HG02642 (cell line): ENCODE data around the gene CGB8.
"Not testable (repeated sequence)": the region's sequence is repeated elsewhere in the genome, so short reads cannot be mapped to it uniquely, and the experiment has no call there.

ENCODE experiments used
- ATAC-seq: cut with Tn5 transposase; IDR thresholded peaks from one replicate; pipeline ENCODE4 v1.9.1; 2021; ENCODE audit warnings: mild to moderate bottlenecking; ENCODE audit not compliant: unreplicated experiment, poor library complexity

Gene CGB8

DNA sequence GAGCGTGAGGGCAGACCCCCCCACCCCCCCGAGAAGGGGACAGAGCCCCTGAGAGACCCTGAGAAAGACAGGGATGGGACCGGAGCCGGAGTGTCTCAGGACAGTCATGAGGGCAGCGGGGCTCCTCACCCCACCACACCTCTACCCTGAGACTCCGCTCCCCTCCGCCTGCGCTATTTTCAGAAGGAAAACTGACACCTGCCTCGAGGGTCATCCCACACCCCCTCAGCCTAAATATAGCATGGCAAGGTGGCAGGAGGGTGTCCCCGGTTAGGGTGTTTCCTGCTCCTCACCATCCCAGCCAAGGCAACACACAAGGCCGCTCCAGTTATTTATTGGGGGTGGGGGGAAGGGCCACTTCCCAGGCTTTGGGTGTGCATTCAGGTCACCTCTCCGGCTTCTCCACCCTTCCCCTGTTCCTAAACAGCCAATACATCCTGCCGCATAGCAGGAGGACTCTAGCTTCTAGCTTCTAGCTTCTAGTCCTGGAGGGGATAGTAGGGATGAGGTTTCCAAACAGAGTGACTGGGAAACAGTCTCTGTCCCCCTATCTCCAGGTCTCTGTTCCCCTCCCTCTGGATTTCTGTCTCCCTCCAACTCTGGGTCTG, 17.1 kb upstream of the CGB8 start:
- ATAC-seq = no peak

DNA sequence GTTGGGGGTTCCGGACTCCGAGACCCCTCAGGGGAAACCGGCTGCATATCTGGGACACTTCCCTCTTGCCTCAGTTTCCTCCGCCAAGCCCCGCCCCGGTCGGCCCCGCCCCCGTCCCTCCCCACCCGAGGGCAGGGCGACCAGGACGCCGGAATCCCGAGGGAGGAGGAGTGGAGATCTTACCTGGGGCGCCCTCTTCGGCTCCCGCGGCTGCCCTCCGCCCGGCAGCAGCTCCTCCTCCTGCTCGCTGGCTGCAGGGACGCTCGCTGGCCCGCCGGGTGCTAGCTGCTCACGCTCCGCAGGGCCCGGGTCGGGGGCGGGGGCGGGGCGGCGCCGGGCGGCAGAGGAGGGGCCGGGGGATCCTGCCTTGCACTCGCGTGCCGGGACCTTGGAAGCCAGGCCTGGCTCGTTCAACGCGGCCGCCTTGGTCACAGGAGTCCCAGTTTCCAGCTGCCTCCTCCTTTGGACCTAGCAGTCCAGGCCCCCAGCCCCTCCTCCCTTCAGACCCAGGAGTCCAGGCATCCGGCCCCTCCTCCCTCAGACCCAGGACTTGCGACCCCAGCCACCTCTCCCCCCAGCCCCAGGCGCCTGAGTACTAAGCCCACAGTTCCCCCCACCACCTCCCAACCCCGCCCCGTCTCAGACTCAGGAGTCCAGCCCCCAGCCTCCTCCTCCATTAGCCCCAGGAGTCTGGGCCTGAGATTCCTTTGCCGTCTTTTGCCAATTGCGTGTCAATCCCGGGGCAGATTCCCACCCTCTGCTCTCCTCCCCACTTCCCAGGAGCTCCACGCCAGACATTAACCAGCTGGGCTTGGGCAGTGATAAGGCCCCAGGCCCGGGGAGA, 16.1 kb upstream of the CGB8 start, which contains the start of gene NTF4:
Gene NTF4 (minus strand): TSS at position 51 of the 844 bp plus-strand sequence. CDS start 2,821 bp downstream, outside the sequence.
- ATAC-seq = no peak

DNA sequence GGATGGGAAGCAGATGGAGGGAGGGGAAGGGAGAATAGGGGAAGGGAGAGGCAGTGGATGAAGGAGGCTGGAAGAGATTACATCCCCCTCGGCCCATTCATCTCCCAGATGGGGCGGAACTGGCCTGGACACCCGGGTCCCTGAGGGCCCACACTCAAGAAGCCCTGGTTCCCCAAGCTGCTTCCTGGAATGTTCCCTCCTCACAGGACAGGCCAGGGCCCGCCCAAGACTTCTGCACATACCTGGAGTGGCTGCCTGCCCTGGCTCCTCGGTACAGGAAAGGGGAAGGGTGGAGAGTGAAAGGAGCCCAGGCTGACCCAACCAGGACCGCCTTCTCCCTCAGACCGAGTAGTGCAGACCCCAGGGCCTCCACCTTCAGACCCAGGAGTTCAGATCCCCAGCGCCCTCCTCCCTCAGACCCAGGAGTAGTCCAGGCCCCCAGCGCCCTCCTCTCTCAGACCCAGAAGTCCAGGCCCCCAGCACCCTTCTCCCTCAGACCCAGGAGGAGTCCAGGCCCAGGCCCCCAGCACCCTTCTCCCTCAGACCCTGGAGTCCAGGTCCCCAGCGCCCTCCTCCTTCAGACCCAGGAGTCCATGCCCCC, 15.2 kb upstream of the CGB8 start:
- ATAC-seq = no peak

DNA sequence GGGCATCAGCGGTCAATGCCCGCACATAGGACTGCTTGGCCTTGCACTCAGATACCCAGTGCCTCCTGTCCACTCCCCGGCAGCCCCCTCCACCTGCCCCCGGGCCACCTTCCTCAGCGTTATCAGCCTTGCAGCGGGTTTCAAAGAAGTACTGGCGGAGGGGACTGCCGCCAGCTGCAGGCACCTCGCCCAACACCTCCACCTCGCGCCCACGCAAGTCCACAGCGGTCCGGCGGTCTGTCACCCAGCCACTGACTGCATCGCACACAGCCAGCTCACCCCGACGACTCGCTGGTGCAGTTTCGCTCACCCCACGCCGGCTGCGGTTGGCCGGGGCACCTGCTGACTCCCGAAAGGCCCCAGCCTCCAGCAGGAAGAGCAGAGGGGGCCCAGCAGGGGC, 12.5 kb upstream of the CGB8 start:
- no peak for ATAC-seq

DNA sequence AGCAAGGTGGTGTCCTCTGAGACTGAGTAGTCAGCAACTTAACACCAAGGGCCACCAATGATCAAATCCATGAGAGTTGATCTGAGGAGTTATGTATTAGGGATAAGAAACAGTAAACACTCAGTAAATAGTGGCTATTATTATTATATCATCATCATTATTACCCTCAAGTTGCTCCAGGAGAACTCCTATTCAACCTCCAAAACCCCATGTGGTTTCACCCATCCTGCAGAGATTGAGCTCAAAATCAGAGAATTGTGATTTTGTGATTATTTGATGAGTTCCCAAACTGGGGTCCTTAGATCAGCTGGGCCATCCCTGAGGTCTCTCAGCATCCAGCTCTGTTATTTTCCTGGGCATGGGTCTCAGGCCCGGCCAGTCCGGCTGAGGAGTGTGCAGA, 12.1 kb upstream of the CGB8 start:
- no peak for ATAC-seq

DNA sequence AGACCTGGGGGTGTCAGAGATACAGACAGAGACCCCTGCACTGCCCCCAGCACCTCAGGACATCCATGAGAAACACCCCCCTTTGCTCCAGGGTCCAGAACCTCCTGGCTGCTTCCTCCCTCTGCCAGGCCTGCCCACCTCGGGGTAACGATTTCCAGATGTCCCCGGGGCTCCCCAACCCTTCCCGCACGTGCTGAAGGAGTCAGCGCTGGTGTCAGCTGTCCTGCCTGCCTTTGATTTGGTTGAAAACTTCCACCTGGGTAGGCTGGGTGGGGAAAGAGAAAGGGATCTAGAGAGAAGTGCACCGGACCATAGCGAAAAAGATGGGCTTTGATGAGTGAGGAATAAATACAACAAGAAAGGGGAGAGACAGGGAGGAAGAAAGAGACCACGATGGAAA, 10.1 kb upstream of the CGB8 start:
- ATAC-seq = no peak

DNA sequence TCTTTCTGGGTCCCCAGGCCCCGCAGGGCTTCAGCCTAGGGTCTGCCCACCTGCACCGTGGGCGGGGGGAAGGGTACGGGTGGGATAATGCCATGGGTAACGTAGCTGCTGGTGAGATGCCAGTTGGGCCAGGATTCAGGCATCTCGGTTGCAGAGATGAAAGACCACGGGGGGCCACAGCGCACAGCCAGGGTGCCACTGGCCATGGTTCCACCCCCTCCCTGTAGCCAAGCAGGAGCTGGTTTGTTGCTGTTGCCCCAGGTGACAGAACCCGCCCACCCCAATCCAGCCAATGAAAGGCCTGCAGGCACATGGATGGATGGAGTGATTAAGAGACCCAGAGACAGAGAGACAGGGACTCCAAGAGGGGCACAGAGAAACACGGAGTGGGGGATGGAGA, 9.7 kb upstream of the CGB8 start:
- ATAC-seq = no peak

DNA sequence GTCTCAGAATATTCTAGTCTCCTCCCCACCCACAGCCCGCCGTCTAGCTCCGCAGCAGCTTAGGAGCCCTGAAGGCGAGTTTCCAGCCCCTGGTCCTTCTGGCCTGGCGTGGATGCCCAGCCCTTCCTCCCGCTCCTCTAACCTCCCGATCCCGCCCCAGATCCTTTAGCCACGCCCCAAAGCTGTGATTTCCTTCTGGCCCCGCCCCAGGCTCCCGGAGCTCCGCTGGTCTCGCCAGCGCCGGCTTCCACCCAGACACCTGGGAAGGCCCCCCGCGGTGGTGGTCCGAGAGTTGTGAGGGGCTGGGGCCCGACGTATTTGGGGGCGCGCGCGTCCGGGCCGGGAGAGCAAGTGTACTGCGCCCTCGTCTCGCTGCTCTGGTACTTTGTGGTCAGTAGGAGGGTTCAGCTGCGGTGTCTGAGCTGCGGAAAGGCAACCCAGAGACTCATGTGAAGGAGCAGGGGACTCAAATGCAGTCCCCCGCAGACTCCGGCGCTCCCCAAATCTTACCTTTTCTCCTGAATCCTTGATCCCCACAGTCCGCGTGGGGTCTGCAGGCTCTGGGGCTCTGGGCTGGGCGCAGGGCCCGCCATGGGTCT, 8.8 kb upstream of the CGB8 start, which contains the start of gene CGB7:
Gene CGB7 (minus strand): TSS at position 114 of the 599 bp plus-strand sequence. CDS start 2,374 bp downstream, outside the sequence.
- ATAC-seq = no peak

DNA sequence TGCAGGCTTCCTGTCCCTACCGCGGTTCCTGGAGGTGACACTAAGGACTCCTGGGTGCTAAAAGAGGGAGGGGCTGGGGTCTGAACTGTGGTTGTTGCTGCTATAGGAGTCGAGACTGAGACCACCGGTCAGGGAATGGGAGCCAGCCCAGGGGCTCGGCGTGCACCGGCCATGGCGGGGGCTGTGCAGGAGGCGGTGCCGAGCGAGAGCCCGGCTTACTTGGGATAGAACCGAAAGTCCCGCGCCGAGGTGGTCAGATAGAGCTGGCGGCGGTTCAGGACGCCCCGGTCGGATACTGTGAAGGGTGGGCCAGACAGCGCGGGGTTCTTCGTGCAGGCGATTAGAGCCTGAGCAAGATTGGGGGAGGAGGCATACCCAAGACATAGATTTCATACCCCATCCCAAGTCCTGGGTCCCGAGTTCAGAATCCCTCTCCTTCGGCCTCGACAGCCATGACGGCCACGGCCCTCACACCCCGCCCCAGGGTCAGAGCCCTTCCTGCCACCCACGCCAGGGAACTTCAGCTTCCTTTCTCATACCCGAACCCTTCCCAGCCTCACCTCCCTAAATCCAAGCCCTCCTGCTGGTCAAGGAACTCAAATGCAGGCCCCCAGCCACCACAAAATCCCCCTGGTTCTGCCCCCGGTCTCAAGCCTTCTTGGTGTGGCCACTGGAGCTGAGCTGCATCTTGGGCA, 8.1 kb upstream of the CGB8 start:
- ATAC-seq = not testable (repeated sequence)

DNA sequence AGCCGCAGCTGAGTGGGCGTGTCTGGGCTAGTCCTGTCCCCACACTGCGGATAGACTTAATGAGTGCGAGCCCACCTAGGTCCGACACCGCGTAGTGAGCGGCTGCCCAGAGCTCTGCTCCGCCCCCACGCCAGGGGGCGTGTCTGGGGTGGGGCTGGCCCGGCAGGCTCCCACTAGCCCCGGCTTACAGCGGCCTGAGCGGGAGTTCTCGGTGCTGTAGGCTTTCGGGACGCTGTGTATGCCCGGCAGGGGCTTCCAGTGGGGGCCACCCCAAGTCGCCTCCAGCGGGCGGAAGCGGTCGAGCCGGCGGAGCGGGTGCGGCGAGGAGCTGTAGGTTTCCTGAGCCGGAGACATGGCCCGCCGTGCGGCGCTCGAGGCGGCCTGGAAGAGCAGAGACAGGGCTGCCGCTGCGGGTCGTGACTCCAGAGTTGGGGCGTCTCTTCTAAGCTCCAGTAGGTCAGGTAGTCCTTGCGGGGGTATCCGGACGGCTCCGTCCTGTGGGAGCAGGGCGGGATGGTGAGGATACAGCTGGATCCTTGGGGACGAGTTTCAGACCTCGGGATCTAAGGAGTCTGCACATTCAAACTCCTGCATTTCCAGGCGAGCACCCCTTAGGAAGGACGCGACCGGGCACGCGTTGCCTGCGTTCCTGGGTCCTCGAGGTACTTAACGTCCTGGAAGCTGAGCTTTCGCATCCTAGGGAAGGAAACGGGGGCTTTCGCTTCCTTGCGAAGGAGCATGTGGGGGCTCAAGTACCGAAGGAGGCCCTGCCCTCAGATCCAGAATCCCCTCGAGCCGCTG, 7.4 kb upstream of the CGB8 start:
- ATAC-seq = peak; percentile 68

DNA sequence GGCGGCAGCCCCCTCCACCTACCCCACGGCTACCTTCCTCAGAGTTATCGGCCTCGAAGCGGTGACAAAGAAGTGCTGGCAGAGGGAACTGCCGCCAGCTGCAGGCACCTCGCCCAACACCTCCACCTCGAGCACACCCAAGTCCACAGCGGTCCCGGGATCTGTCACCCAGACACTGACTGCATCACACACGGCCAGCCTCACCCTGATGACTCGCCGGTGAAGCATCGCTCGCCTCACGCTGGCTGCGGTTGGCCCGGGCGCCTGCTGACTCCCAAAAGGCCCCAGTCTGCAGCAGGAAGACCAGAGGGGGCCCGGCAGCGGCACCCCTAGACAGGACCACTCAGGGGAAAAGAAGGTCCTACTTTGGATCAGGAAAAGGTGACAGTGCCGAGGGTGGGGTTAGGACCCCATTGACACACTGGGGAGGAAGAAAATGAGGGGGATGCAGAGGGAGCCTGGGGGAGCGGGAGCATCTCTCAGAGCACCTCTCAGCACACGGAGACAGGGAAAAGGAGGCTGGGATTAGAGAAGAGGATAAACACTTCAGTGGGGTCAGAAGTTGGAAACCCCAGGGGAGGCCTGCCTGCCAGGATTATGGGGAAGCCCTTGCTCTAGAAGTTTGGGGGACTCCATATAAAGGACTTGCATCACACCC, 1.6 kb upstream of the CGB8 start:
- not testable (repeated sequence) for ATAC-seq

DNA sequence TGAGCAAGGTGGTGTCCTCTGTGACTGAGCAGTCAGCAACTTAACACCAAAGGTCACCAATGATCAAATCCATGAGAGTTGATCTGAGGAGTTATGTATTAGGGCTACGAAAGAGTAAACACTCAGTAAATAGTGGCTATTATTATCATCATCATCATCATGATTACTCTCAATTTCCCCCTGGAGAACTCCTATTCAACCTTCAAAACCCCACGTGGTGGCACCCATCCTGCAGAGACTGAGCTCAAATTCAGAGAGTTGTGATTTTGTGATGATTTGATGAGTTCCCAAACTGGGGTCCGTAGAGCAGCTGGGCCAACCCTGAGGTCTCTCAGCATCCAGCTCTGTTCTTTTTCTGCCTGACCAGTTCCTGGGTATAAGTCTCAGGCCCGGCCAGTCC, 923 bp upstream of the CGB8 start:
- not testable (repeated sequence) for ATAC-seq

DNA sequence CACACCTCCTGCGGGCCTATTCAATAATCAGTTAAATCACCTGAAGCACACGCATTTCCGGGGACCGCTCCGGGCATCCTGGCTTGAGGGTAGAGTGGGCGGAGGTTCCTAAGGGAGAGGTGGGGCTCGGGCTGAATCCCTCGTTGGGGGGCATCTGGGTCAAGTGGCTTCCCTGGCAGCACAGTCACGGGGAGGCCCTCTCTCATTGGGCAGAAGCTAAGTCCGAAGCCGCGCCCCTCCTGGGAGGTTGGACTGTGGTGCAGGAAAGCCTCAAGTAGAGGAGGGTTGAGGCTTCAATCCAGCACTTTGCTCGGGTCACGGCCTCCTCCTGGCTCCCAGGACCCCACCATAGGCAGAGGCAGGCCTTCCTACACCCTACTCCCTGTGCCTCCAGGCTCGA, 5.4 kb downstream of the CGB8 start, which contains the start of gene CGB5:
Gene CGB5 (plus strand): TSS at position 301 of the 400 bp plus-strand sequence. CDS start 362 bp downstream, outside the sequence.
- not testable (repeated sequence) for ATAC-seq

DNA sequence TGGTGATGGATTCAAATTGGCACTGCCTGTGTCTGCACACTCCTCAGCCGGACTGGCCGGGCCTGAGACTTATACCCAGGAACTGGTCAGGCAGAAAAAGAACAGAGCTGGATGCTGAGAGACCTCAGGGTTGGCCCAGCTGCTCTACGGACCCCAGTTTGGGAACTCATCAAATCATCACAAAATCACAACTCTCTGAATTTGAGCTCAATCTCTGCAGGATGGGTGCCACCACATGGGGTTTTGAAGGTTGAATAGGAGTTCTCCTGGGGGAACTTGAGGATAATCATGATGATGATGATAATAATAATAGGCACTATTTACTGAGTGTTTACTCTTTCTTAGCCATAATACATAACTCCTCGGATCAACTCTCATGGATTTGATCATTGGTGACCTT, 6.2 kb downstream of the CGB8 start:
- ATAC-seq = not testable (repeated sequence)

DNA sequence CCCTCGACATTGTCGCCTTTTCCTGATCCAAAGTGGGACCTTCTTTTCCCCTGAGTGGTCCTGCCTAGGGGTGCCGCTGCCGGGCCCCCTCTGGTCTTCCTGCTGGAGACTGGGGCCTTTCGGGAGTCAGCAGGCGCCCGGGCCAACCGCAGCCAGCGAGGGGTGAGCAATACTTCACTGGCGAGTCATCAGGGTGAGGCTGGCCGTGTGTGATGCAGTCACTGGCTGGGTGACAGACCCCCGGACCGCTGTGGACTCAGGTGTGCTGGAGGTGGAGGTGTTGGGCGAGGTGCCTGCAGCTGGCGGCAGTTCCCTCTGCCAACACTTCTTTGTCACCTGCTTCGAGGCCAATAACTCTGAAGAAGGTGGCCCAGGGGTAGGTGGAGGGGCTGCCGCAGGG, 6.7 kb downstream of the CGB8 start:
- ATAC-seq = no peak

DNA sequence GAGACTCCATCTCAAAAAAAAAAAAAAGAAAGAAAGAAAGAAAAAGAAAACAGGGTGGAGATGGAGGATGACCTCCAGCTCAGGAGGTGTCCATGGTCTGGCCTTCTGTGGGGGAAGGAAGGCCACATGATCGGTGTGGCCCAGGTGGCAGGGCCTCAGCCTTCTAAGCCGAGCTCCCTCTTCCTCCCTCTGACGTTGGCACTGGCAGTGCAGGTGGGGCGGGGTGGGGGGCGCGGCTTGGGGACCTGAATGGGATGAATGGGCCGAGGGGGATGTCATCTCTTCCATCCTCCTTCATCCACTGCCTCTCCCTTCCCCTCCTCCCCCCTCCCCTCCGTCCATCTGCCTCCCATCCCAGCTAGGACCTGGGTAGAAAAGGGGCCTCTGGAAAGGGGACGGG, 9.2 kb downstream of the CGB8 start:
- not testable (repeated sequence) for ATAC-seq

DNA sequence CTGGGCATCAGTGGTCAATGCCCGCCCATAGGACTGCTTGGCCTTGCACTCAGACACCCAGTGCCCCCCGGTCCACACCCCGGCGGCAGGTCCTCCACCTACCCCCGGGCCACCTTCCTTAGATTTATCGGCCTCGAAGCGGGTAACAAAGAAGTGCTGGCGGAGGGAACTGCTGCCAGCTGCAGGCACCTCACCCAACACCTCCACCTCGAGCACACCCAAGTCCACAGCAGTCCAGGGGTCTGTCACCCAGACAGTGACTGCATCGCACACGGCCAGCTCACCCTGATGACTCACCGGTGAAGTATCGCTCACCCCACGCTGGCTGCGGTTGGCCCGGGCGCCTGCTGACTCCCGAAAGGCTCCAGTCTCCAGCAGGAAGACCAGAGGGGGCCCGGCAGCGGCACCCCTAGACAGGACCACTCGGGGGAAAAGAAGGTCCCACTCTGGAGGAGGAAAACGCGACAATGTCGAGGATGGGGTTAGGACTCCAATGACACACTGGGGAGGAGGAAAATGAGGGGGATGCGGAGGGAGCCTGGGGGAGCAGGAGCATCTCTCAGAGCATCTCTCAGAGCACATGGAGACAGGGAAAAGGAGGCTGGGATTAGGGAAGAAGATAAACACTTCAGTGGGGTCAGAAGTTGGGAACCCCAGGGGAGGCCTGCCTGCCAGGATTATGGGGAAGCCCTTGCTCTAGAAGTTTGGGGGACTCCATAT, 10.2 kb downstream of the CGB8 start:
- not testable (repeated sequence) for ATAC-seq

DNA sequence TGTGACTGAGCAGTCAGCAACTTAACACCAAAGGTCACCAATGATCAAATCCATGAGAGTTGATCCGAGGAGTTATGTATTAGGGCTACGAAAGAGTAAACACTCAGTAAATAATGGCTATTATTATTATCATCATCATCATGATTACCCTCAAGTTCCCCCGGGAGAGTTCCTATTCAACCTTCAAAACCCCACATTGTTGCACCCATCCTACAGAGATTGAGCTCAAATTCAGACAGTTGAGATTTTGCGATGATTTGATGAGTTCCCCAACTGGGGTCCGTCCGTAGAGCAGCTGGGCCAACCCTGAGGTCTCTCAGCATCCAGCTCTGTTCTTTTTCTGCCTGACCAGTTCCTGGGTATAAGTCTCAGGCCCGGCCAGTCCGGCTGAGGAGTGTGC, 10.8 kb downstream of the CGB8 start:
- ATAC-seq = not testable (repeated sequence)
